ENCODE results near the gene RECQL5.
"Not testable (repeated sequence)": the region's sequence is repeated elsewhere in the genome, so short reads cannot be mapped to it uniquely, and the experiment has no call there.

Gene RECQL5

DNA sequence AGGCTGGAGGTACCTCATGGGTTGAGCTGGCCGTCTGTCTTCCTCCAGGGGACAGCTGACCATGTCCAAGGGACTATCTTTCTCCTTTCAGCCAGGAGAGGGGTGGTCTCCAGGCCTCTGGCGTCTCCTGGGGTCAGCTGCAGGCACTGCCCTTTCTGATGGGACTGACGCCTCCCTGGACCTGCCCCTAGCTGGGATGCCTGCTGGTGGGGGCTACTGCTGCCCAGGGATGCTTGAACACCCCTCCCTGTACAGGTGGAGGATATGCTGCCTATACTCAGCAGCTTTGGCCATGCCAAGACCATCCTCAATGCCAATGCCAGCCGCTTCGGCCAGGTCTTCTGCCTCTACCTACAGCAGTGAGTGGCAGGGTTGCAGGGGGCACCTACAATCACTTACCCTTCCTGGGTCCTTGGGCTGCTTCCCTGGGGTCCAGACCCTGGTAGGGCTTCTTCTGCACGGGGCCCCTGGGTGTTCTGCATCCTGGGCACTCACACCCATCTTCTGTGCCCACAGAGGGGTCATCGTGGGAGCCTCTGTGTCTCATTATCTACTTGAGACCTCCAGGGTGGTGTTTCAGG, 75.1 kb downstream of the RECQL5 start:
- DNase-seq, result no peak

DNA sequence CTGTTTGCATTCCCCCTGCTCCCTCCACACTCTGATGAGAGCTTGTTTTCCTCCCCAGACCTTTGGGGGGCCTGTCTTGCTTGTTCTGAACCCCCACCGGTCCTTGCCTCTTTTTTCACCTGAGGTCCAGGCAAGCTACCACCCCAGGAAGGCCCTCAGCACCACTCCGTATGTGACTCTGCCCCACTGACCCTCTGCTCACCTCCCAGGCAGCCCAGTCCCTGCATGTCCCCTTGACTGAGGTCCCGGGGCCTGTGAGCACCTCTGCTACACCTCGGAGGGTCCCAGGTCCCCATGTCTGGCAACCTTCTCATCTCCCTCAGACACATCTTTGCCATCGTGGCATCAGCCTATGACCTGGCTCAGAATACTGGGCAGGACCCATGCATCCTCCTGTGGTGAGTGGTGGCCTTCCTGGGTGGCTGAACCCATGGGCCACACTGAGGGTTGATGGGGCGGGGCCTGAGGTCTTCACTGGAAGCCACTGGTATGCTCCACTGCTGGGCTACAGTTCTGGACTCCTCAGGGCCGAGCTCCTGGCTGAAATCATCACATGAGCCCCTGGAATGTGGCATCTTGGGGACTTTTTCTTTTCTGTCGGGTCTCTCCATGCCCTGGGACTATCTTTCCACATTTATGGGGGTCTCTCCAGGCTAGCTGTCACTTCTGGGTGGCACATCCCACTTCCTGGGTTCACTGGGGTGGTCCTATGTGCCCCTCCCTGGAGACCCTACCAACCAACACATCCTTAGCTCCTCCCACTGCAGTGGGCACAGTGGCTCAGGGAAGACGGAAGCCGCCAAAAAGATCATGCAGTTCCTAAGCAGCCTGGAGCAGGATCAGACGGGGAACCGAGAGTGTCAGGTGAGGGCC, 75.9 kb downstream of the RECQL5 start:
- no peak for DNase-seq

DNA sequence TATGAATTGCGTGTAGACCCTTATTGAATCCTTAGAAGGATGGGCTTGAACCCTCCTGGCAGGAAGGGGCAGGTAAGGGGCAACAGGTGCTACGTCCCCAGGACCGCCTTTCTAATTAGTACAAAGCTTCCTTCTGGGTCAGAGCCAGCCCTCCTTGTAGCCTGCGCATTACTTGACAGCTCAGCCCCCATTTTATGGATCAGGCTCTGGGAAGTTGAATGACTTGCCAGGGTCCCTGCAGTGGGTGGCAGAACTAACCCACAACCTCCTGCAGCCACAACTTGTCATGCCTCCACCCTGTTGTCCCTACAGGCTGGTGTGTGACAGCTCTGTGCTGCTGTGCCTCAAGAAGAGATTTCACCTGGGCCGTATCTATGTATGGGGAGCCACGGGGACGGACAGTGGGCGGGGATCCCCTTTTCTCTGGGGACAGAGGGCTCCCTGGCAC, 76.6 kb downstream of the RECQL5 start:
- no peak for DNase-seq

DNA sequence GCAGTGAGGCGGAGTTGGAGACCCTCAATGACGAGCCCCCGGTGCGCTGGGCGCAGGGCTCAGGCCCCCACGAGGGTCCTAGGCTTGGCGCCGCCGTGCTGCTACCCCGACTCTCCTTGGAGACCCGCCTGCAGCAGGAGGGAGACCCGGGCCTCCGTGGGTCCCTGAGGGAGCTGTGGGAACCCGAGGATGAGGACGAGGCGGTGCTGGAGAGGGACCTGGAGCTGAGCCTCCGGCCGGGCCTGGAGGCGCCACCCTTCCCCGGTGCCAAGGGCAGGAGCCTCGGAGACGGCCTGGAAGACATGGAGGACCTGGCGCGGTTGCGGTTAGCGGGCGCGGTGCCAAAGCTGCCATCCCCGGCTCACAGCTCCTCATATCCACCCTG, 77.0 kb downstream of the RECQL5 start:
- no peak for DNase-seq

DNA sequence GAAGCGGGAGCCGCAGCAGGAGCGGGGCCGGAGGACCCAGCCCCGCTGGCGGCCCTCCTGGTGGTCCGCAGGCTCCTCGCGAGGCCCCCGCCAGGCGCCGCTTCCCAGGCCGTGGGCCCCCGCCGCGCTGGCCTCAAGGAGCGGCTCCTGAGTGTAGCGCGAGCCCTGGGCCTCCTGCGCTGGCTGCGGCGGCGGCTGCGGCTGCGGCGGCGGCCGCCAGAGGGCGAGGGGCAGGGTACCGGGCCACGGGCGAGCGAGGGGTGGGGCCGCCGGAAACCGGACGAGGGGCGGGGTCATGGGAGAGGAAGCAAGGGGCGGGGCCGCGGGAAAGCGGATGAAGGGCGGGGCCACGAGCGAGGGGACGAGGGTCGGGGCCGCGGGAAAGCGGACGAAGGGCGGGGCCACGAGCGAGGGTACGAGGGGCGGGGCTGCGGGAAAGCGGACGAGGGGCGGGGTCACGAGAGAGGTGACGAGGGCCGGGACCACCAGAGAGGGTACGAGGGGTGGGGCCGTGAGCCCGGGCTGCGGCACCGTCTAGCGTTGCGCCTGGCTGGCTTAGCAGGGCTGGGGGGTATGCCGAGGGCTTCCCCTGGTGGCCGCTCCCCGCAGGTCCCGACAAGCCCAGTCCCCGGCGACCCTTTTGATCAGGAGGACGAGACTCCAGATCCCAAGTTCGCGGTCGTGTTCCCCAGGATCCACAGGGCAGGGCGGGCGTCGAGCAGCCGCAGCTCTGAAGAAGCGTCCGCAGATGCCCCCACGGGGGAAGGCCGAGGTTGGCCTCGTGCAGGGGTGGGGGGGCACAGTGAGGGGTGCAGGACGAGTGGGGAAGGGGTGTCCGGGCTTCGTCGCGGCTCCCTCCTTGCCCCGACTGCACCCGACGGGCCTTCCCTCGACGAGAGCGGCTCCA, 77.7 kb downstream of the RECQL5 start:
- DNase-seq, result peak; percentile 83

DNA sequence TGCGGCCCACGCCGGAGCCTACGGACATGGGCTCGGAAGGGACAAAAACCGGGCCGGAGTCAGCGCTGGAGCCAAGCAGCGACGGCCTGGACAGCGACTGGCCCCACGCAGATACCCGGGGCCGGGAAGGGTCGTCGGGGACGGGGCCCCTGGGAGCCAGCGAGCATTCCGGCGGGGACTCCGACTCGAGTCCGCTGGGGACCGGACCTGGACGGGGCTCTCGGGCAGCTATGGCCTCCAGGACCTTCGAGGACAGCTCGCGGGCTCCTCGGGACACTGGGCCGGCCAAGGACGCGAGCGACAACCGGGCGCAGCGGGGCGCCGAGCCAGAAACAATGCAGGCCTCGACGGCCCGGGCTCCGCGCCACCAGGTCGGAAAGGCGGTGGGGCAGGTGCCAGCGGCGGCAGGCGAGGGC, 78.3 kb downstream of the RECQL5 start:
- no peak for DNase-seq

DNA sequence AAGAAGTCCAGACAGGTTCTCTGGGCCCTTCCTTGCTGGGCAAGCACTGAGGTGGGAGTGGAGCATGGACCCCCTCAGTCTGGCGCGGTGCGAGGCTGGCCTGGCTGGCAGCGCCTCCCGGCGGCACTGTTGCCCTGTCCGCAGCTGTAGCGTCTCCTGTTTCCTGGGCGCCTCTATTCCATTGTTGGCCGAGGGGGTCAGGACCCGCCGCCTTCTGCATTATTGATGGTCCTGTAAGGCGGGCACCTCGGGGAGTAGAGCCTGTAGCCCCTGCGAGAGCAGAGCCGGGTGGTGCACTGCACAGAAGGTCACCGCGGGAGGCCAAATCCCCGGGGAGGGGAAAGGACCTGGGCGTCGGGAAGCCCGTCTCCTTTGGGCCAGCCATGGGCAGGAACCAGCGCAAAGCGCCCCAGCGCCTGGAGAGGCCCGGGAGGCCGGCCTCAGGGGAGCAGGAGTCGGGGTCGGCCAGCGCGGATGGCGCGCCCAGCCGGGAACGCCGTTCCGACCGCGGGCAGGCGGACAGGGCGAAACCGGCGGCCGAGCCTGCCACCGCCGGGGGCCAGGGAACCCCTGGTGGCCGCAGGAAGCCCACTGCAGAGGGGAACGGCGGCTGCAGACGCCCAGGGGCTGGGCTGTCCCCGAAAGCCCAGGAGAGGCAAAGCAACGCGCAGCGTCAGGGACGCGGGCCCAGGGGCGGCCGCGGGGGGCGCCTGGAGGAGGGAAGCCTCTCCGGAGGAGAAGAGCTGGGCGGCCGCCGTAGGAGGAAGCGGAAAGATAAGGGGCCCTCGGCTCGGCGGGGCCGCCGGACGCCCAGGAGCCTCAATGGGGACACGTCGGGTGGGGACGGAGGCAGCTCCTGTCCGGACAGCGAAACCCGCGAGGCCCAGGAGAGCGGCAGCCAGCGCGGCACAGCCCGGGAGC, 79.0 kb downstream of the RECQL5 start, which contains the start of gene MYO15B:
MYO15B (plus strand) TSS at position 126 of the 921 bp plus-strand sequence; CDS start at position 384, 258 bp downstream.
- peak; percentile 14 for DNase-seq

DNA sequence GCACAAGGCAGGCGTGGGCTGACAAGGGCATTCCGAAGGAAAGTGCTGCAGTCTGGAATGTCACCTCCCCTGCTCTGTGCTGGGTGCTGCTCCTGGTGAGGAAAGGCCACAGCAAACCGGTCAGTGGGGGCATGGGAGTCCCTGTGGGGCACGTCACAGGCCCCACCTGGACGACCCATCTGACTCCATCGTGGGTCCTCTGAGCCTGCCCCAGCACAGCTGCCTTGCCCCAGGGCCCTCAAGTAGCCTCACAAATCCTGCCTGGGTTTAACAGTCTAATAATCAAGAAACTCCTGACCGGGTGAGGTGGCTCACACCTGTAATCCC, 82.1 kb downstream of the RECQL5 start:
- DNase-seq, result no peak

DNA sequence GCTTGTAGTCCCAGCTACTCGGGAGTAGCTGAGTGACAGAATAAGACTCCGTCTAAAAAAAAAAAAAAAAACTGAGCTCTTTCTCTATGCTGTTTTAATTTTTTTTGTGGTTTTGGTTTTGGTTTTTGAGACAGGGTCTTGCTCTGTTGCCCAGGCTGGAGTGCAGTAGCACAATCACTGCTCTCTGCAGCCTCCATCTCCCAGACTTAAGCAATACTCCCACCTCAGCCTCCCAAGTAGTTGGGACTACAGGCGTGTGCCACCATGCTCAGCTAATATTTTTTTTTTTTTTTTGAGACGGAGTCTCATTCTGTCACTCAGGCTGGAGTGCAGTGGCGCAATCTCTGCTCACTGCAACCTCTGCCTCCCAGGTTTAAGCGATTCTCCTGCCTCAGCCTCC, 83.8 kb downstream of the RECQL5 start:
- DNase-seq, result not testable (repeated sequence)

DNA sequence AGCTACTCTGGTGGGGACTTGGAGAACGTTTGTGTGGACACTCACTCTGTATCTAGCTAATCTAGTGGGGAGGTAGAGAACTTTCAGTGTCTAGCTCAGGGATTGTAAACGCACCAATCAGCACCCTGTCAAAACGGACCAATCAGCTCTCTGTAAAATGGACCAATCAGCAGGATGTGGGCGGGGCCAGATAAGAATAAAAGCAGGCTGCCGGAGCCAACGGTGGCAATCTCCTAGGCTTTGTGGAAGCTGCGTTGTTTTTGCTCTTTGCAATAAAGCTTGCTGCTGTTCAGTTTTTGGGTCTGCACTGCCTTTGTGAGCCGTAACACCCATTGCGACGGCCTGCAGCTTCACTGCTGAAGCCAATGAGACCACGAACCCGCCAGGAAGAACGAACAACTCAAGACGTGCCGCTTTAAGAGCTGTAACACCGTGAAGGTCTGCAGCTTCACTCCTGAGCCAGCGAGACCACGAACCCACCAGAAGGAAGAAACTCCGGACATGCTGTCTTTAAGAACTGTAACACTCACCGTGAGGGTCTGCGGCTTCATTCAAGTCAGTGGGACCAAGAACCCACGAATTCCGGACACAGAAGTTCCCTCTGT, 85.7 kb downstream of the RECQL5 start:
- not testable (repeated sequence) for DNase-seq

Measured in fibroblast of skin of back (primary cell).